Fibroblast of lung (primary cell): ENCODE measurements around the gene RALGDS. TPM values are rescaled to one million over a fixed set of nuclear protein-coding genes. Genes with fewer than 3 reads are reported as not detected.

Experiments used
- DNase-seq, 2 donors: peaks; one replicate each; pipeline versions ENCODE4 v3.0.0 to v3.0.0-alpha.2; 2010; ENCODE audit warnings: low read depth in 2 of 2
- H2AFZ ChIP-seq: 2 replicates; pipeline ENCODE4 v1.5.1; 2012; ENCODE audit warnings: low read length, control low read depth, inconsistent platforms
- H3K27ac ChIP-seq: 2 replicates; pipeline ENCODE4 v1.5.1; 2011; ENCODE audit warnings: low read length, control low read depth; ENCODE audit not compliant: insufficient read depth
- H3K27me3 ChIP-seq: 2 replicates; pipeline ENCODE4 v1.5.1; 2011; ENCODE audit warnings: mild to moderate bottlenecking, low read length; ENCODE audit not compliant: control insufficient read depth, insufficient read depth
- H3K36me3 ChIP-seq: 2 replicates; pipeline ENCODE4 v1.5.1; 2011; ENCODE audit warnings: low read length; ENCODE audit not compliant: control insufficient read depth, insufficient read depth
- H3K4me1 ChIP-seq: 2 replicates; pipeline ENCODE4 v1.5.1; 2011; ENCODE audit warnings: low read length; ENCODE audit not compliant: control insufficient read depth, insufficient read depth; ENCODE audit errors: extremely low read depth
- H3K4me2 ChIP-seq: 2 replicates; pipeline ENCODE4 v1.5.1; 2011; ENCODE audit warnings: low read length, control low read depth; ENCODE audit not compliant: insufficient read depth; ENCODE audit errors: extremely low read depth
- H3K4me3 ChIP-seq, 4 experiments: fragments of 200-600 bp in 1 of 4; sonication (generic) in 1 of 4; replicated peaks in 1 of 4; 2 replicates each; pipeline ENCODE4 v1.5.1; 2011 to 2016; ENCODE audit warnings: low read length in 4 of 4, low read depth in 3 of 4, mild to moderate bottlenecking in 3 of 4, control low read depth in 2 of 4, inconsistent platforms in 1 of 4, mixed read lengths in 1 of 4; ENCODE audit not compliant: insufficient read depth in 1 of 4; ENCODE audit errors: control extremely low read depth in 1 of 4
- H3K79me2 ChIP-seq: 2 replicates; pipeline ENCODE4 v1.5.1; 2012; ENCODE audit warnings: mild to moderate bottlenecking, low read length, inconsistent platforms; ENCODE audit not compliant: control insufficient read depth, insufficient read depth
- H3K9ac ChIP-seq: 2 replicates; pipeline ENCODE4 v1.5.1; 2011; ENCODE audit warnings: mild to moderate bottlenecking, low read length, control low read depth; ENCODE audit not compliant: insufficient read depth
- H3K9me3 ChIP-seq: 2 replicates; pipeline ENCODE4 v1.5.1; 2012; ENCODE audit warnings: low read depth, low read length; ENCODE audit not compliant: control insufficient read depth, insufficient read depth
- H4K20me1 ChIP-seq: 2 replicates; pipeline ENCODE4 v1.5.1; 2011; ENCODE audit warnings: low read length; ENCODE audit not compliant: control insufficient read depth, insufficient read depth; ENCODE audit errors: extremely low read depth
- CTCF ChIP-seq, 2 donors: IDR thresholded peaks in 1 of 2; conservative IDR thresholded peaks in 1 of 2; 1 replicate in 1 of 2; 2 replicates in 1 of 2; pipeline ENCODE4 v1.5.1; 2011 to 2012; ENCODE audit warnings: low read length in 2 of 2, control low read depth in 1 of 2, inconsistent platforms in 1 of 2, low read depth in 1 of 2, mild to moderate bottlenecking in 1 of 2
- EZH2 ChIP-seq: IDR thresholded peaks from 2 replicates; pipeline ENCODE4 v1.5.1; 2012; ENCODE audit warnings: low read length, control low read depth, mild to moderate bottlenecking; ENCODE audit errors: missing control alignments
- polyA plus RNA-seq, 2 donors: library from polyadenylated mRNA; depleted of rRNA in 1 of 2; stranded (reverse) in 1 of 2; unstranded in 1 of 2; fragments of >200 nt; gene quantifications; 2 replicates each; pipeline ENCODE4 v1.2.1, GENCODE V29; 2011 to 2012; ENCODE audit warnings: missing spikeins in 1 of 2
- total RNA-seq: library from RNA; depleted of rRNA; stranded (reverse); fragments of >200 nt; gene quantifications from 2 replicates; pipeline ENCODE4 v1.2.1, GENCODE V29; 2014

RALGDS gene
- total and polyA plus RNA-seq, 2 donors (not counting 1 experiment from before 2014, with no cell fraction given) = 16.6 to 23.6 TPM

GRCh38 chr9:133119846-133120500 is 1.1 kb downstream of the RALGDS start:
- H2AFZ ChIP-seq = no peak overlapping the region
- TF ChIP-seq EZH2 (no peak), CTCF (conservative IDR thresholded peaks at IDR 0.05 in 1 of 2, IDR thresholded peaks at IDR 0.05 in 1 of 2; ENCODE audit: low read depth in 1 of 2, low read length in 2 of 2) (no peak)
- H3K4me2 ChIP-seq = peak overlapping the region; percentile 80
- no peaks in the 10 kb centered on the region for H3K36me3 ChIP-seq
- no peaks in the 10 kb centered on the region for H3K9me3 ChIP-seq
- peaks cover 8% of the 10 kb centered on the region for H3K79me2 ChIP-seq
- peaks cover 15% of the 10 kb centered on the region for H3K4me1 ChIP-seq
- H4K20me1 ChIP-seq = no peaks in the 10 kb centered on the region
- peak overlapping the region; percentile 65 for H3K9ac ChIP-seq
- H3K27me3 ChIP-seq = no peaks in the 10 kb centered on the region
- H3K4me3 ChIP-seq = peak overlapping the region; percentile 19 to 69 (median 56)
- DNase-seq = peak in 1 of 2 donors; percentile 15
- peak overlapping the region; percentile 9 for H3K27ac ChIP-seq

GRCh38 chr9:133119103-133119845 is 1.8 kb downstream of the RALGDS start:
- peak overlapping the region; percentile 9 for H3K27ac ChIP-seq
- TF ChIP-seq CTCF (conservative IDR thresholded peaks at IDR 0.05 in 1 of 2, IDR thresholded peaks at IDR 0.05 in 1 of 2; ENCODE audit: low read depth in 1 of 2, low read length in 2 of 2) = no peak
- TF ChIP-seq EZH2 = no peak
- H3K4me3 ChIP-seq = peak overlapping the region in 2 of 4 experiments; percentile 2 to 69

GRCh38 chr9:133118568-133118967 is 2.5 kb downstream of the RALGDS start:
- Histone ChIP-seq H3K9ac (no peak overlapping the region), H3K79me2 (peaks cover 8% of the 10 kb centered on the region), H3K9me3 (no peaks in the 10 kb centered on the region), H3K27ac (no peak overlapping the region), H3K4me3 (peak overlapping the region in 1 of 4 experiments; percentile 69), H4K20me1 (no peaks in the 10 kb centered on the region), H3K4me2 (no peak overlapping the region), H3K4me1 (peaks cover 23% of the 10 kb centered on the region), H3K27me3 (no peaks in the 10 kb centered on the region), H3K36me3 (no peaks in the 10 kb centered on the region), H2AFZ (no peak overlapping the region)
- no peak for TF ChIP-seq EZH2
- no peak for TF ChIP-seq CTCF (conservative IDR thresholded peaks at IDR 0.05 in 1 of 2, IDR thresholded peaks at IDR 0.05 in 1 of 2; ENCODE audit: low read depth in 1 of 2, low read length in 2 of 2)
- DNase-seq = no peak

More at GRCh38 chr9:133119103-133119845, 1.8 kb downstream of the RALGDS start:
- Histone ChIP-seq H3K79me2 (peaks cover 8% of the 10 kb centered on the region), H4K20me1 (no peaks in the 10 kb centered on the region), H3K9ac (no peak overlapping the region), H3K4me2 (peak overlapping the region; percentile 80), H3K9me3 (no peaks in the 10 kb centered on the region), H3K27me3 (no peaks in the 10 kb centered on the region), H2AFZ (no peak overlapping the region), H3K36me3 (no peaks in the 10 kb centered on the region), H3K4me1 (peaks cover 18% of the 10 kb centered on the region)
- peak in 1 of 2 donors; percentile 16 for DNase-seq
